AG04450 (cell line): ENCODE results near the gene ANXA5. TPM values are rescaled to one million over a fixed set of nuclear protein-coding genes. Genes with fewer than 3 reads are reported as not detected.
"Not testable (repeated sequence)": the region's sequence is repeated elsewhere in the genome, so short reads cannot be mapped to it uniquely, and the experiment has no call there.

ENCODE experiments used
- CTCF ChIA-PET: fragments of 300-600, 350-600 bp; formaldehyde crosslinking; extraction: SDS; loops from one replicate; lab custom pipeline; 2022; ENCODE audit warnings: antibody characterized with exemption, inconsistent platforms; lab: Charles Lee
- POLR2A ChIA-PET: fragments of 350-600 bp; formaldehyde crosslinking; extraction: SDS; loops from one replicate; lab custom pipeline; 2021; ENCODE audit warnings: antibody characterized with exemption, inconsistent platforms; lab: Yijun Ruan, JAX
- DNase-seq: peaks from one replicate; pipeline ENCODE4 v3.0.0-alpha.2; 2011; ENCODE audit warnings: low read depth, low spot score
- H3K27ac ChIP-seq: one replicate; pipeline ENCODE4 v1.5.1; 2012; ENCODE audit warnings: low read depth, low read length, control low read depth
- H3K27me3 ChIP-seq: one replicate; pipeline ENCODE4 v1.6.0; 2012; ENCODE audit warnings: low read length; ENCODE audit not compliant: control insufficient read depth, insufficient read depth
- H3K4me3 ChIP-seq: 2 replicates; pipeline ENCODE4 v1.5.1; 2011; ENCODE audit warnings: mild to moderate bottlenecking, low read depth, low read length, control low read depth
- H3K9me3 ChIP-seq: 2 replicates; pipeline ENCODE4 v1.5.1; 2012; ENCODE audit warnings: low read length; ENCODE audit not compliant: control insufficient read depth, insufficient read depth
- polyA plus RNA-seq: library from polyadenylated mRNA; depleted of rRNA; stranded (reverse); fragments of >200 nt; gene quantifications from 2 replicates; pipeline ENCODE4 v1.2.3, GENCODE V29; 2011
- TF ChIP-seq, protein P1 (sequence below): IDR thresholded peaks from 2 replicates; pipeline ENCODE4 v1.5.1; 2011; ENCODE audit warnings: low read depth, low read length, control low read depth, inconsistent platforms

Gene ANXA5
- polyA plus RNA-seq, 1 experiment, result 2,093 TPM

GRCh38 chr4:121734571-121734970 is 37.8 kb upstream of the ANXA5 start:
- no peaks in the 10 kb centered on the region for H3K9me3 ChIP-seq
- H3K4me3 ChIP-seq, result no peak overlapping the region
- POLR2A ChIA-PET, result no interaction called here
- DNase-seq, result no peak
- TF ChIP-seq, protein P1, sequence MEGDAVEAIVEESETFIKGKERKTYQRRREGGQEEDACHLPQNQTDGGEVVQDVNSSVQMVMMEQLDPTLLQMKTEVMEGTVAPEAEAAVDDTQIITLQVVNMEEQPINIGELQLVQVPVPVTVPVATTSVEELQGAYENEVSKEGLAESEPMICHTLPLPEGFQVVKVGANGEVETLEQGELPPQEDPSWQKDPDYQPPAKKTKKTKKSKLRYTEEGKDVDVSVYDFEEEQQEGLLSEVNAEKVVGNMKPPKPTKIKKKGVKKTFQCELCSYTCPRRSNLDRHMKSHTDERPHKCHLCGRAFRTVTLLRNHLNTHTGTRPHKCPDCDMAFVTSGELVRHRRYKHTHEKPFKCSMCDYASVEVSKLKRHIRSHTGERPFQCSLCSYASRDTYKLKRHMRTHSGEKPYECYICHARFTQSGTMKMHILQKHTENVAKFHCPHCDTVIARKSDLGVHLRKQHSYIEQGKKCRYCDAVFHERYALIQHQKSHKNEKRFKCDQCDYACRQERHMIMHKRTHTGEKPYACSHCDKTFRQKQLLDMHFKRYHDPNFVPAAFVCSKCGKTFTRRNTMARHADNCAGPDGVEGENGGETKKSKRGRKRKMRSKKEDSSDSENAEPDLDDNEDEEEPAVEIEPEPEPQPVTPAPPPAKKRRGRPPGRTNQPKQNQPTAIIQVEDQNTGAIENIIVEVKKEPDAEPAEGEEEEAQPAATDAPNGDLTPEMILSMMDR, result no peak
- H3K27ac ChIP-seq, result no peak overlapping the region
- H3K27me3 ChIP-seq, result no peaks in the 10 kb centered on the region
- CTCF ChIA-PET, result interaction anchor here (0.5 to 4.7 kb wide), 7 partner anchors 9 to 363 kb away, joined by 3 to 56 read pairs (median 4); no protein-coding TSS in a partner anchor

DNA sequence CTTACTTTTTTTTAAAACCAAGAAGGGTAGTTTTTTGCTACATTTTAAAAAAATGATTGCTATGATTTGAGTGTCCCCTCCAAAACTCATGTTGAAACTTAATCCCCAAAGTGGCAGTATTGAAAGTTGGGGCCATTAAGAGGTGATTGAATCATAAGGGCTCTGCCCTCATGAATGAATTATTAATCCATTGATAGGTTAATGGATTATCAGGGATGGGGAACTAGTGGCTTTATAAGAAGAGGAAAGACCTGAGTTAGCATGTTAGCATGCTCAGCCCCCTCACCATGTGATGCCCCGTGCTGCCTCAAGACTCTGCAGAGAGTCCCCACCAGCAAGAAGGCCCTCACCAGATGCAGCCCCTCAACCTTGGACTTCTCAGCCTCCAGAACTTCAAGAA is 37.2 kb upstream of the ANXA5 start:
- no peak for DNase-seq
- H3K9me3 ChIP-seq, result no peaks in the 10 kb centered on the region
- H3K27me3 ChIP-seq, result no peaks in the 10 kb centered on the region
- no peak overlapping the region for H3K27ac ChIP-seq
- ChIA-PET POLR2A (no interaction called here), CTCF (interaction anchor here (0.5 to 4.7 kb wide), 3 partner anchors 77 to 363 kb away, joined by 3 to 56 read pairs (median 12); no protein-coding TSS in a partner anchor)
- no peak overlapping the region for H3K4me3 ChIP-seq
- TF ChIP-seq, protein P1, result no peak

DNA sequence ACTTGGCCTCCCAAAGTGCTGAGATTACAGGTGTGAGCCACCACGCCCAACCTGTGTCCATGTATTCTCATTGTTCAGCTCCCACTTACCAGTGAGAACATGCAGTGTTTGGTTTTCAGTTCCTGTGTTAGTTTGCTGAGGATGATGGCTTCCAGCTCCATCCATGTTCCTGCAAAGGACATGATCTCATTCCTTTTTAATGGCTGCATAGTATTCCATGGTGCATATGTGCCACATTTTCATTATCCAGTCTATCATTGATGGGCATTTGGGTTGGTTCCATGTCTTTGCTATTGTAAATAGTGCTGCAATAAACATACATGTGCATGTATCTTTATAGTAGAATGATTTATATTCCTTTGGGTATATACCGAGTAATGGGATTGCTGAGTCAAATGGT is 33.0 kb upstream of the ANXA5 start:
- H3K9me3 ChIP-seq, DNase-seq, H3K27ac ChIP-seq, H3K27me3 ChIP-seq, H3K4me3 ChIP-seq, POLR2A ChIA-PET: not testable (repeated sequence)
- CTCF ChIA-PET, result interaction anchor here (0.7 to 2.7 kb wide), 2 partner anchors 7 to 251 kb away, joined by 9 to 15 read pairs; no protein-coding TSS in a partner anchor

DNA sequence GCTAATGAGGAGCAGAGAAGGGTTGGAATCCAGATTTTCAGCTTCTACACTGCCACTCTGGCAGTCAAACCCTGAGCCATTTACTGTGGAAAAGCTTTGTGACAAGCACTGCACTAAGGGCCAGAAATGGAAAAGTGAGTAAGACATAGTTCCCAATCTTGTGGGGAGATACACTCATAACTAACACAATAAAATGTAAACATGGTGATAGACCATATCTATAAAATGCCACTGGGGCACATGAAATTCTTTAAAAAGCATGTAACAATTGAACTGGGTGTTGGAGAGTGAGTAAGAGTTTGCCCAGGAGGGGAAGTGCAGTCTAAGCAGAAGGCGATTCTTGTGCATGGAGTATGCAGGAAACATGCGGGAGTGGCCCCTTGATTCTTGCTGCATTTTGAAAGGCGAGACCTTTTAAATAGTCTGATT is 32.0 kb upstream of the ANXA5 start:
- POLR2A ChIA-PET, result interaction anchor here (0.9 to 2.3 kb wide), 4 partner anchors 17 to 44 kb away, joined by 3 to 15 read pairs (median 6); partner anchors contain the start of gene ANXA5
- CTCF ChIA-PET, result interaction anchor here (0.6 to 2.7 kb wide), 6 partner anchors 8 to 358 kb away, joined by 3 to 15 read pairs (median 4); no protein-coding TSS in a partner anchor
- no peak for DNase-seq

GRCh38 chr4:121728066-121728465 is 31.3 kb upstream of the ANXA5 start:
- ChIA-PET CTCF (interaction anchor here (0.9 to 2.7 kb wide), 9 partner anchors 9 to 357 kb away, joined by 3 to 15 read pairs (median 4); no protein-coding TSS in a partner anchor), POLR2A (interaction anchor here (0.9 to 2.3 kb wide), 5 partner anchors 10 to 43 kb away, joined by 3 to 15 read pairs (median 4); partner anchors contain the start of gene ANXA5)
- Histone ChIP-seq H3K4me3 (no peak overlapping the region), H3K27me3 (no peaks in the 10 kb centered on the region), H3K9me3 (no peaks in the 10 kb centered on the region), H3K27ac (peak overlapping the region; percentile 69)
- no peak for DNase-seq
- TF ChIP-seq, protein P1, result no peak

More for the DNA sequence above, 32.0 kb upstream of the ANXA5 start:
- Histone ChIP-seq H3K9me3 (no peaks in the 10 kb centered on the region), H3K4me3 (no peak overlapping the region), H3K27me3 (no peaks in the 10 kb centered on the region), H3K27ac (peak overlapping the region; percentile 69)
- TF ChIP-seq, protein P1, result no peak
